NCI-H524 (cell line): Measurements from ENCODE around the gene CLIC5.

ENCODE experiments used
- DNase-seq, 2 experiments: peaks; one replicate each; lab custom pipeline; 2025; lab: John Stamatoyannopoulos, UW

CLIC5 gene

DNA sequence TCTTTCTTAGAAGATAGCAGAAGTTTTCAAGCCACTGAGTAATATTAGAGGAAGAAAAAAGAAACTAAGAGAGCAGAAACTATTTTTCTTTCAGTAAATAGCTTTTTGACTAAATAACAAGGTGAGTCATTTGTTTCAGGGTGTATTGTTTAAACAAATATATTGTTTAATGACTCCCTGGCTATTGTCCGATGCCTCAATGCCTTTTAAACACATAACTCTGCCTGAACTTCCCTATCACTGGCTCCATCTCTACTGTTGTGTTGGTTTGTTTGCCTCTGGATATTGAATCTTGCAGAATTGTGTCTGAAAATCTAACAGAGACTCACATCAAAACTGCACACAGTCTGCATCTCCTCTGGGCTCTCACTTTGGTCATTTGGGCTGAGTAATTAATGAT is 19.6 kb upstream of the CLIC5 start:
- no peak for DNase-seq

DNA sequence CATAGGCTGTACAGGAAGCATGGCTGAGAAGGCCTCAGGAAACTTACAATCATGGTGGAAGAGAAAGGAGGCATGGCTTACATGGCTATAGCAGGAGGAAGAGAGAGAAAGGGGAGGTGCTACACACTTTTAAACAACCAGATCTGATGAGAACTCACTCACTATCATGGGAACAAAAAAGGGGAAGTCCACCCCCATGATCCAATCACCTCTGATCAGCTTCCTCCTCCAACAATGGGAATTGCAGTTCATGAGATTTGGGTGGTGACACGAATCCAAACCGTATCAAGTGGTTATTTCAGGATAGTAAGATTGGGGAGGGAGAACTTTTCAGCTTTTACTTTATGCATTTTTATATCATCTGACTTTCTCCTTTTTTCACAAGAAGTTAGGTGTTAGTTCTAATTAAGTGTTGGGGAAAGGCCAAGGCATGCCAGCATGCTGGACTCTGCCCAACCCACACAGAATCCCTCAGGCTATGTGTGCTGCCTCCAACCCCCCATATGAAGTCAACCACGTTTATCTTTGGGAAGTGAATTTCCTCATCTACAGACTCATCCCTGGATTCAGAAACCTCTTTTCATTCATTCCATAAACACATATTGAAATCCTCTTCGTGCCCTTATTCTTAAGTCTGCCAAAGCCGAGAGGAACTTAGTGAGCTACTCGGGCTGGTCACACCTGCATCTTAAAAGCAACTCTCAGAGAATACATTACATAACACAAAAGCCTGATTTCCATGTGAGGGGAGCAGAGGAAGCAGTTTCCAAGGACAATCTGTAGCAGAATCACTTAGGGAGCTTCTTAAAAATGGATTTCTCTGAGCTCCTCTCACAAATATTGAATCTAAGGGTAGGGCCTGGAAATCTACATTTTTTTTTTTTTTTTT is 16.7 kb upstream of the CLIC5 start:
- DNase-seq: no peak

DNA sequence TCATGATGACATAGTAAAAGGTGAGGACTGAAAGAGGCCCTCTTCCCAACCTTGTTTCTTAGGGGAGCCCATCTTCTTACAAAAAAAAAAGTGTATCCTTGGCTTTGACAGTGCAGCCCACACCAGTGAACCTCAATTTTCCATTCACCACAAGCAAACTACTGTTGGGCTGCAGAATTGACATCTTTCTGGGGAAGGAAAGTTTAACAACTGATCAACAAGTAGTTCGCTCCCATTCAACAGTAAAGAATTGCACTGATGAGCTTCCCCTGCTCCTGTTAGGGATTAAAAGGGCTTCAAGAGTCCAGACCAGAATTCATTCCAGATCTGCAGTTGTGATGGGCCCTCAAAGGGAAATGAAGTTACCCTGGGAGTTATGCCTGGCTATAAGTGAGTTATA is 13.9 kb upstream of the CLIC5 start:
- DNase-seq: no peak

DNA sequence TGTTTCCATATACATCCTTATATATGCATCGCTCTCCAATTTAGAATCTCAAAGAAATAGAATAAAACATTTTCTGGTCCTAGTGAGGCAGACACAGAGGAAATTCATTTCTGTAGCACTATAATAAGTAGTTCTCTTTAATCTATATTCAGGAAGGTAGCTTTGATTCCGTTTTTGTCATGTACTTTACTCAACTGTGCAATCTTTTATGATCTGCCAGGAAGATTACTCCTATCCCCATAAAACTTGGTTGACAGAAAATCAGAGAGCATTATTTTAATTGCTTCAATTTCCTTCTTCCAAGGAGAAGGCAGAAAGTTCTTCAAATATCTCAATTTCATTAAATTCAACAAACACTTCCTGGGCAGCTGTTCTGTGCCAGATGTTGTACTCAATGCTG is 10.6 kb upstream of the CLIC5 start:
- DNase-seq: no peak

DNA sequence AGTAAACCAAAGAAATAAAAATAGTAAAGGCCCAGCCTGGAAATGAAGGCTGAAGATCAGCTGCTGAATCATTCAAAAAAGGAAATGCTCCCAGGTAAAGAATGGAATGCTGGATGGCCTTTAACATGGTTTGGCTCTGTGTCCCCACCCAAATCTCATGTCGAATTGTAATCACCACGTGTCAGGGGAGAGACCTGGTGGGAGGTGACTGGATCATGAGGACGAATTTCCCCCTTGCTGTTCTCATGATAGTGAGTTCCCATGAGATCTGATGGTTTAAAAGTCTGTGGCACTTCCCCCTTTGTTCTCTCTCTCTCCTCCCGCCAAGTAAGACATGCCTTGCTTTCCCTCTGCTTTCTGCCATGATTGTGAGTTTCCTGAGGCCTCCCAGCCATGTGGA is 9.9 kb upstream of the CLIC5 start:
- DNase-seq: no peak

DNA sequence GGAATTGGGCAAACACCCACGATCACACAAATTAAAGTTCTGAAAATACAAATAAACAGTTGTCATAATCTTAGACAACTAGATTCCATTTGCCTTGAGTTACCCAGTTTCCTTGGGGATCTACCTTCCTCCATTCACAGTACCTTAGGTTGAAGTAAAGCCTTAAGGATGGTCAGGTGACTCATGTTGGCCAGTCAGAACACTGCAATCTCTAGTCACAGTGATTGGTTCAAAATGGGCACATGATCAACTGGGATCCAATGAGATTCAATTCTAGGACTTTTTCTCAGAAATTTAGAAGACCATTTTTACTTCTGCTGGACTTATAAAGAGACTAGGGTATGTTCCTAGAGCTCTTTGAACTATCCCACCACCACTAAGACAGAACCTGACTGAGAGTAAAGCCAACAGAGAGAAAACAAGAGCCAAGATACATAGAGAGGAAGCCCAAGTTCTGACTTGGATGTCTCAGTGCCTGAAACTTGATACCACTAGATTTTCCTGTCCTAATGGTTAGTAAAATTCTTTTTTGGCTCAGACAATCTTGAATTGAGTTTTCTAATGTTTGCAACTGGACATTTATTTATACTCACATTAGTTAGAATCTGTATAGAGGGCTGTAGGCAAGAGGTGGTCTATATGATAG is 8.6 kb upstream of the CLIC5 start:
- no peak for DNase-seq

DNA sequence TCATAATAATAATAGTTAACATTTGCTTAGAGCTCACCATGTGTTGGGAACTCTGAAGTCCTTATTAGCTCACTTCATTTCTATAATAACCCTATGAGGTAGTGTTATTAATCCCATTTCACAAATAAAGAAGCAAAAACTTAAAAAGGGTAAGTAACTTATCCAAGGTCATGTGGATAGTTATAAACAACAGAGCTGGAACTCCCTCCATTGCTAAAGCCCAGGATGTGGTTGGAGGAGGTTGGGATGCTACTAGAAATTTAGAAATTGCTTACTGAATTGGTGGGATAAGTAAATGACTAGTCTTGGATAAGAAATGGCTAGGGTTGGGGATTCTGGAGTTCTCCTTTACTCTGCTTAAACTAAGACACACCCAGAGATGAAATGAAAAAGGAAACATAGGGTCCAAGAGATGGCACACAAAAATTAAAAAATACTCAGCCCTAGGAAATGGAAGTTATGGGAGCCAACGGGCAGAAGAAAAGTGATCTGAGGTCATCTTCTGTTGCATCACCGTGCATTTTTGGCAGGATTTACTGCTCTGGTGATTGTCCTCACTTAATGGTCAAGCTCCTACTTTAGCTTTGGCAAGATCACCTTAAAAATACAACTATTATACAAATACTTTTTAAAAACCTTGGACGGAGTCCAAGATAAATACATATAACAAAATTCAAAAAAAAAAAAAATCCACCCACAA is 7.7 kb upstream of the CLIC5 start:
- no peak for DNase-seq

DNA sequence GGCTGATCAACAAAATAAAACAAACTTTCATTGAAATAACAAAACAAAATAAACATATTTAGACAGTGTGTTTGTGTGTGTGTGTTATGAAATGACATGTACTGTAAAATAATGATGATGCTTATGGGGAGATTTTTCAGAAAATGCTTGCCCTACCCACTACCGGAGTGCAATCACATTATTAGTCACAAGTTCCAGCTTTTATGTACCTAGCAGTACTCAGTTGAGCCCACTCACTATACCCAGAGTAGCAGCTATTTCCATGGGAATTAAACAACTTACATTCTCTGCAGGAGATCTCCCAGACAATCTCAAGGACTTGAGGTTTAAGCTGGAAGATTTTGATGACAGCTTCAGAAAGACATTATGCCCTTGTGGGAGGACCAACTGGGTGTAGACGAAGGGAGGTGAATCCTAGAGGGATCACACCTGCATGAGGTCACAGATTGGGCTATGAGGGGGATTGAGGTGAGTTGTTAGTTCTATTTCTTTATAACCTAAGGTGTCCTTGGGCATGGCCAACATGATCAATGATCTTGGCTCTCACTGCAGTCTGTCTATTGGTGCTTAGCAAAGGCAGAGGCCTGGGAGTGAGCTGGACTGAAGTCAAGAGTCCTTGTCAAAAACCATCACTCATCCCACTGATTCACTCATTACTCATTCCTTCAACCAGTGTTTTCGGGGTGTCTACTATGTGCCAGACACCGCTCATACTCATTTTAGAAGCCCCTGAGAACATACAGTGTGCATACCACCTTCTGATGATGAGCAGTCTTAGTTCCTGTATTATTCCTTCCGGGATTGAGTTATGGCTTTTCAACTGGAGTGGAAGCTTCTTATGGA is 6.7 kb upstream of the CLIC5 start:
- DNase-seq: no peak

DNA sequence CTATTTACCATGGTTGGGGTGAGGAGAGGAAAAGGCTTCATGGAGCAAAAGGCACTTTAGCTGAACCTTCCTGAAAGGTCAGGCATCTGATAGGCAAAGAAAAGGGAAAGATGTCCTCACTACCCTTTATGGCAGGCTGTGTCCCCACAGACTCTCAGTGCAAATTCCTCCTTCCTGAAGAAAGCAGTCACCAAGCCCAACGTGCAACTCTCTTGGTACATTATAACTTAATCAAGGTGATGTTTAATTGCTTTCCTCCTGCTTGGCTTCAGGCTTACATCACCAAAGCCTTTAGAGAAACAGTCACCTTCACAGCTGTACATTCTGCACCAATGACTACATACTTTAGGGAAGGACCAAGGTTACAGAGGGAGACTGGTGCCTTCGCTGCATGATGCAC is 2.1 kb upstream of the CLIC5 start:
- DNase-seq: no peak

DNA sequence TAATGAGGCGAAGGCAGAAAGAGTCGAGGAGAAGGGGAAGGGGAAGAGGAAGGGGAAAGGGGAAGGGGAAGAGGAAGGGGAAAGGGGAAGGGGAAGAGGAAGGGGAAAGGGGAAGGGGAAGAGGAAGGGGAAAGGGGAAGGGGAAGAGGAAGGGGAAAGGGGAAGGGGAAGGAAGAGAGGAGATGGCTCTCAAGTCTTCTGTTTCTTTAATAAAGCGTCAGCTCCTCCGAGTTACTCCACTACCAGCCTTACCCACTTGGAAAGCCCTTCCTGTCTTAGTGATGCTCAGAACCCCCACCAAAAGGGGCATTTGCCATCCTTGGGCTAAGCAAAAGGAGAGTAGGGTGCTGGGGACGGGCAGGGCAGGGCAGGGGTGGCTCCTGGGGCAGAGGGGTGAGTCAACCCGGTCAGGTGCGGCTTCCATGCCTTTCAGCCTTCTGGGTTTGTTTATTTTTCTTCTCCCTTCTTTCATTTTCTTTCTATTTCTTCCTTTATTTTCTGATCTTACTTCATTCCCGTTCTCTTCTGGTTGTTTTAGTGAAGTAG is 476 bp upstream of the CLIC5 start:
- peak in 1 of 2 experiments; percentile 0 for DNase-seq

DNA sequence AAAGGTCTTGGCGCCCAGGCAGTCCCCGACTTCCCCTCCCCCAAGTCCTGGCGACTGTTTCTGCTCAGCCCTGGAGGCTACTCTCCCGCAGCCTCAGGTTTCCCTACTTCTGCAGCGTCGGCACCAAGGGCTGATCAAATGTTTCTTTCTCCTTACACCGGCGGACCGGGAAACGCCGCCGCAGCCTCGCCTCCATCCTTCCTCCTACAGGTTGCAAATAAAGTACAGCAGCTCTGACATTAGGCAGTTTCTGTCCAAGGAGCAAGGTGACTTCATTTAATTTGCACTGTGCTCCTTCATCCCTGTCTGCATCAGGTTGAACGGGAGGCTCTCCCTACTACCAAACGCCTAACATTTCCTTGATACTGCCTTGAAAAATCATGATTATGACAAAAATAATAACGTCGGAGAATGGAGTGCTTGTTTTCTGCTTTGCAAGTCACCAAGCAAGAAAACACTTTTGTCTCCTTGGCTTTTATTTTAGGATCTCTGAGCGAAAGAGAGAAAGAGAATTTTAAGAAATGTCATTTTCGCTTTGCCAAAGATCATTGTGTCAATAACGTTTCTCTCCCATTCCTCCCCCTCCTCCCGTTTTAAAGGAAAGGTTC is 1.0 kb downstream of the CLIC5 start:
- peak in 1 of 2 experiments; percentile 11 for DNase-seq

DNA sequence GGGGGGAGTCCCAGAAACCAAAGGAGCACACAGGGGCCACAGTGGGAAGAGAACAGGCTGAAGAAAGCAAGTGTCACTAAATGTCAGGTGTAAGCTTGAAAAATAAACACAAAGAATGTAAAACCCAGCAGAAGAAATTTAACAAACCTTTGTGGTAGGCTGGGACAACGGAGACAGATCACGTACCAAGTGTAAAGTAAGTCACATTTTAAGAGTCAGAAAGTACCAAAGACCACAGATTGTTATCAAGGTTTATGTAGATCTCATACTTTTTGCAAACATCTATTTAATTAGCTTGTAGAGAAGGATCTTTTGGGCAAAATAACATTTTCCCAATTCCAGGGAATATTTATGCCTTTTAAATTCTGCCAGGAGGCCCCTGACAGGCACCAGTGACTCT is 1.6 kb downstream of the CLIC5 start:
- no peak for DNase-seq

DNA sequence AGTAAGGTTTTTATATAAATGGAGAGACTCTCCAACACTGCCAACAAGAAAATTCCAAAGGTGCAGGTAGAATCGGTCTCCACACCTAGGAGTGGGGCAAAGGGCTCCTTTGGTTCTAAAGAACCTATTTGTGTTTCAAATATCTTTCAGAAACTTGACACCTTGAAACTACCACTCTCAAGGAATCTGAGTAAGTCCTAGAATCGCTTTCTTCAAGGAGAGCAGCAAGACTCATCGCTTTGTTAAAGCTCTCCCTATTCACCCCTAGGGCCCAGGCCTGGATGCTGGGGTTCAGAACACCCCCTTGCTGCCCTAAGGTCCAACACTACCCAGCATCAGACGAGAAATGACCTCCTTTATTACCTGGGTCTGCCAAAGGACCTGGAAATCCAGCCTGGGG is 2.0 kb downstream of the CLIC5 start:
- no peak for DNase-seq

DNA sequence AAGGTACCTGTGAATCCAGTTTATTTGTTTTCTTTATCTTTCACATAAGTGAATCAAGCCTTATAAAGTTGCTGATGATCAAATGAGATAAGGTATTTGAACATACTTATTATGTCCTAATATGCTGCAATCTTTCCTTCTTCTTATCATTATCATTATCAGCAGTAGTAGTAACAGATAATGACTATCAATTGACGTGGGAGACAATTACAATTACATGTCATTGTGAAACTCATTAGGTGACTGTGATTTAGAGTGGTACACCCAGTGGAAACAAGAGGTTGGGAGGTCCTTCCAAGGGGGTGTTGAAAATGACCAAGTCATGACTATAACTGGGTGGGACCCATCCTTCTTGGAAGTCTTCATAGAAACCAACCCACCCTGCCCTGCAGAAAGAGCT is 2.8 kb downstream of the CLIC5 start:
- DNase-seq: no peak

DNA sequence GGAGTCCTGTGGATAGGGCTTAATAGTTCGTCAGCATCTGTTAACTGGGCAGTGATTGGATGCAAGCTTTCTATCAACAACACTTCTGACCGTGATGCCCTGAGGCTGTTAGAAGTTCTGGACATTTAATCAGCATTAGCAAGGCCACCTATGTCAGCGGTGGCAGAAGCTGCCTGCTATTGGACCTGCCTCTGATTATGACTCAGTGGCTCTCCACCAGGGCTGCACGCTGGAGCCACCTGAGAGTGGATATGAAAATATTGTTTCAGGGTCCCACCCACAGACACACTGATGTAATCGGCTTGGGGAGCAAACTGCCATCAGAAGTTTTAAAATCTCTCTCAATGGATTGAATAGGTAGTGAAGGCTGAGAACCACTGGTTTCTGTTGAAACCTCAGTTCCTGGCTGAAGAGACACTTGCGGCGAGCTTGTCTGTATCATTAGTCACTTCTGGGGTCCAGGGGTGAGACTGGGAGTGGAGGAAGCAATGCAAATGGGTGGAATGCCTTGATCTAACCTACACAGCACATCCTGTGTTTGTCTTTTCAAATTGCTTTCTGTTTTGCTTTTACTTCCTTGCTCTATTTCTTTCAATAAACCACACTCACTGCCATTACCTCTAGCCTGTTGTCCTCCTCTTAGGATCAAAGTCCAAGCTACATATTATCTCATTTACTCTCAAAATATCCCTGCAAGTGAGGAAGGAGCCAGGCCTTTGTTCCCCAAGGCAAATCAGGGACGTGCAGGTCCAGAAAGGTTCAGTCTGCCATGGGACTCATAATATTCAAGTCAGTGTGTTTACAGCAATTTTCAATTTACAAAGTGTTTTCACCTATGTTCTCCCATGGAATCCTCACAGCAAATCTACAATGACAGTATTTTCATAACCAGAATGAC is 4.2 kb downstream of the CLIC5 start:
- DNase-seq: no peak

DNA sequence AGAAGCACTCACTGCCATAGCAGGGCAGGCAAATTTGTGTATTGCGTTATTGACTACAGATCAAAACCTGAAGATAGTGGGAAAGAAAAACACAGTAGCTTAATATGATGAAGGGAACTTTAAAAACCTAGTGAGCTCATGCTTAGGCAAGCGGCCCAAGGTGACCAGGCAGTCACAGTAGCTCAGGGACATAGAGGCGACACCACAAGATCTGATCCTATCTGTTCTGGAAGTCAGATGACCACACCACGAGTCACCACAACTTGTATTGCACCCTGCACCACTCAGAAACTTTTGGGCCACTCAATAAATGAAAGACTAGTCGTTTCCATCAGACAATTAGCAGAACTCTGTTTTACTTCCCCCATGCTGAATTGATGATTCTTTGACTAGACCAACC is 4.9 kb downstream of the CLIC5 start:
- no peak for DNase-seq

DNA sequence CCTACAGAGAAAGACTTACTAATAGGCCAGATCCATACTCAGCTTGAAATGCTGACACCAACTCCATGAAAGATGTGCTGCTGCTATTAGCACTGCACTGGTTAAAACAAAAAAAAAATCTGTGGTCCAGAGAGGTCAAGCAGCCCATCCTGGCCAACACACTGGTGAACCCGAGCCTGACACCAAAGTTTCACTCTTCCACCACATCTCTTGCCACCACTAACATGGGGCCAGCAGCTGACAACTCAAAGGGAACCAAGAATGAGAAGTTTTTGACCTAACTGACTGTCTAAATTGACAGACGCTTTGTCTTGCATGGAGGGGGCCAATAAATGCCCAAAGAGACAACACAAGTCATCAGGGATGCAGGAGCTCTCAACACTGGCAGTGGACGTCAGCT is 5.4 kb downstream of the CLIC5 start:
- DNase-seq: no peak

DNA sequence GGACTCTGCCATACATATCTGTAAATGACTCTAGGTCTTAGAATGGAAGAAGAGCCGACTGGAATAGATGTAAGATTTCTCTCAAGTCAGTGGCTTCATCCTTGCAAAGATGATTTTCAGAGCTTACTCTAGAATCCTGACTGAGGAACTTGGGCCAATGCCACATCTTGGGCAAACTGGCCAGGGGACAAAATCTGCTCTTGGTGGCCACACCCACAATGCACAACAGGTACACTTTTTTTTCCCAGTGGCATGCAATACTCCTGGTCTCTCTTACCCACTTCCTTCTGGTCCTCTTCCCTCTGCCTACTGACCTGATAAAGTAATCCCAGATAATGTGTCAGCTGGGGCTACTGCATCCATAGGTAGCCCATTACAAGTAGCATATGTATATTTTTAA is 13.4 kb downstream of the CLIC5 start:
- no peak for DNase-seq

DNA sequence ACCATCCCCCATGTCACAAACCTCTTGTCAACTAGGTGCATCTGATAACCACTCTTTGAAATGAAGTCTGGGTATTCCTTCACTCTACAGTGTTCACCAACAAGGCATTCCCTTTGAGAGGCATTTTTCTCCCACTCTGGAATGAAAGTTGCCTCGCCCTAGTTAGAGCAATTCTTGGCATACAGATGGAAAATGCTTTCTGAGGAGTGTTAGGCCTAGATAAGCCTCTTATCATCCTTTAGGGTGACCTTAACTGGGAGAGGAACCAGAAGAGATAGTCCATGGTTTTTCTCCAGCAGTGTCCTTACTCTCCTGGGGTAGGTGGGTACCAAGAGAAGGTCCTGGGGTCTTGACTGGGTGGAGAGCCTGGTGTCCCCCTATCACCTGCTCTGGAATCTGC is 14.8 kb downstream of the CLIC5 start:
- no peak for DNase-seq

DNA sequence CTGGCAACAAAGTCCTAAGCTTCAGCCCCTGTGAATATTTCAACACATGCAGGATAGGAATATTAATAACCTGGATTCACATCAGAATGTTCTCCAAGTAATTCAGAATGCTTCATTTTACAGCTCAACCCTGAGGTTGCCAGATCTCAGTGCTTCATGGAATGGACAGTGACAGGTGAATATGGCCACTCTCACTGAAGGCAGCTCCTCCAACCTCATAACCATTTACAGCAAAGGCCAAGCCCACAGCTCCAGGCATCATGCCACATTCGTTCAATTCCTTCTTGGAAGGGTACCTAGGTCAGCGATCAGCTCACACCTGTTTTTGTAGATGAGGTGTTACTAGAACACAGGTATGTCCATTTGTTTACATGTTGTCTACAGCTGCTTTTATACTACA is 17.1 kb downstream of the CLIC5 start:
- no peak for DNase-seq
